CD4-positive, CD25-positive, alpha-beta regulatory T cell (primary cell): Measurements from ENCODE around the gene AMBRA1. TPM values are rescaled to one million over a fixed set of nuclear protein-coding genes. Genes with fewer than 3 reads are reported as not detected.

Experiments
- ATAC-seq, 2 donors: fragments of 150-1000 bp; cut with Tn5 transposase; one replicate each; pipeline ENCODE4 v1.10.0; 2021; ENCODE audit warnings: low read depth in 2 of 2, moderate number of reproducible peaks in 2 of 2, moderate library complexity in 1 of 2
- DNase-seq, 3 donors: peaks; one replicate each; pipeline versions ENCODE4 v3.0.0 to v3.0.0-alpha.2; 2012 to 2022; ENCODE audit warnings: mixed read lengths in 1 of 3
- H3K27ac ChIP-seq: one replicate; pipeline ENCODE4 v1.7.0; 2013; ENCODE audit warnings: mild to moderate bottlenecking, low read length; ENCODE audit not compliant: insufficient read depth, poor library complexity, severe bottlenecking
- H3K27me3 ChIP-seq: one replicate; pipeline ENCODE4 v1.7.0; 2013; ENCODE audit warnings: low read length; ENCODE audit not compliant: control insufficient read depth, insufficient read depth
- H3K36me3 ChIP-seq: one replicate; pipeline ENCODE4 v1.7.0; 2013; ENCODE audit warnings: mild to moderate bottlenecking, low read length, moderate library complexity; ENCODE audit not compliant: control insufficient read depth, insufficient read depth
- H3K4me1 ChIP-seq: 2 replicates; pipeline ENCODE4 v1.7.0; 2013; ENCODE audit warnings: mild to moderate bottlenecking, low read length; ENCODE audit not compliant: insufficient read depth, control insufficient read depth, poor library complexity, severe bottlenecking
- H3K4me3 ChIP-seq: one replicate; pipeline ENCODE4 v1.7.0; 2013; ENCODE audit warnings: low read depth, mild to moderate bottlenecking, low read length, moderate library complexity
- H3K9me3 ChIP-seq, 2 experiments: 1 replicate in 1 of 2; 2 replicates in 1 of 2; pipeline ENCODE4 v1.7.0; 2013; ENCODE audit warnings: low read length in 2 of 2, mild to moderate bottlenecking in 1 of 2, moderate library complexity in 1 of 2; ENCODE audit not compliant: control insufficient read depth in 2 of 2
- H3K27ac Mint-ChIP-seq, 3 donors: one replicate each; pipeline ENCODE4 v1.8.0; 2020 to 2022; ENCODE audit warnings: mild to moderate bottlenecking in 3 of 3, mixed read lengths in 3 of 3, moderate library complexity in 2 of 3
- H3K27me3 Mint-ChIP-seq: one replicate; pipeline ENCODE4 v1.8.0; 2022; ENCODE audit warnings: mild to moderate bottlenecking, mixed read lengths
- H3K36me3 Mint-ChIP-seq: one replicate; pipeline ENCODE4 v1.8.0; 2020; ENCODE audit warnings: mixed read lengths
- H3K4me1 Mint-ChIP-seq, 4 donors: one replicate each; pipeline ENCODE4 v1.8.0; 2020 to 2022; ENCODE audit warnings: mixed read lengths in 4 of 4, mild to moderate bottlenecking in 1 of 4
- H3K4me3 Mint-ChIP-seq, 4 donors: one replicate each; pipeline ENCODE4 v1.8.0; 2020 to 2022; ENCODE audit warnings: mild to moderate bottlenecking in 4 of 4, mixed read lengths in 4 of 4, moderate library complexity in 3 of 4
- H3K9me3 Mint-ChIP-seq, 7 donors: one replicate each; pipeline ENCODE4 v1.8.0; 2020 to 2022; ENCODE audit warnings: mixed read lengths in 7 of 7, mild to moderate bottlenecking in 3 of 7, moderate library complexity in 2 of 7
- polyA plus RNA-seq, 4 donors: library from polyadenylated mRNA; unstranded; fragments of 300-500 nt; fragmentation: Illumina TruSeq; gene quantifications; one replicate each; pipeline ENCODE4 v1.2.3, GENCODE V29; 2021
- total RNA-seq: library from RNA; stranded (reverse); gene quantifications from one replicate; pipeline ENCODE4 v1.2.3, GENCODE V29; 2022

AMBRA1 gene
- total and polyA plus RNA-seq, 5 donors from 2014 or later = 8.2 to 61.0 (median 12.3) TPM

DNA sequence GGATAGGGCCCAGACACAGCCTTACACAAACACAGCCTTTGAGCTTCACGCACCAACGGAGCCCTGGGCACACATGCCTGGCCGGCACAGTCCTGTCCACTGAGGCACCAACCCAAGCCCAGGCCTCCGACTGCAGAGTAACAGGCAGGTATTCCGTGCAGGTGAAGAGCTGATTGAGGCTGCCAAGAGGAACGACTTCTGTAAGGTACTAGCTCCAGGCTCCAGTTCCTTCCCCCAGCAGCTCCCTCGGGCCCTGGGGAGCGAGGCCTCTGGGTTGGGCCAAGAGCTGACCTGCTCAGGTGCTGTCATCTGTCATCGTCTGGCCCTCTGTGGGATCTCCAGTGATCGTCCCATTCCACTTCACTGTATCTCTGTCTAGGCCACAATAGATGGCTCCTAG is 215.5 kb downstream of the AMBRA1 start:
- DNase-seq (no peak), ATAC-seq (no peak)
- H3K9me3 ChIP-seq = no peaks in the 10 kb centered on the region
- peaks cover 38% of the 10 kb centered on the region for H3K36me3 ChIP-seq
- H3K27me3 Mint-ChIP-seq = peaks cover 10% of the 10 kb centered on the region
- peak overlapping the region in 1 of 3 donors; percentile 52 for H3K27ac Mint-ChIP-seq
- peaks cover 3% of the 10 kb centered on the region for H3K27me3 ChIP-seq
- H3K4me1 Mint-ChIP-seq = peaks cover 0 to 13% (median 0%) of the 10 kb centered on the region in 4 donors
- peak overlapping the region in 1 of 4 donors; percentile 70 for H3K4me3 Mint-ChIP-seq
- peaks cover 18% of the 10 kb centered on the region for H3K36me3 Mint-ChIP-seq
- H3K9me3 Mint-ChIP-seq = no peaks in the 10 kb centered on the region
- no peak overlapping the region for H3K4me3 ChIP-seq
- H3K4me1 ChIP-seq = peaks cover 23% of the 10 kb centered on the region
- no peak overlapping the region for H3K27ac ChIP-seq

DNA sequence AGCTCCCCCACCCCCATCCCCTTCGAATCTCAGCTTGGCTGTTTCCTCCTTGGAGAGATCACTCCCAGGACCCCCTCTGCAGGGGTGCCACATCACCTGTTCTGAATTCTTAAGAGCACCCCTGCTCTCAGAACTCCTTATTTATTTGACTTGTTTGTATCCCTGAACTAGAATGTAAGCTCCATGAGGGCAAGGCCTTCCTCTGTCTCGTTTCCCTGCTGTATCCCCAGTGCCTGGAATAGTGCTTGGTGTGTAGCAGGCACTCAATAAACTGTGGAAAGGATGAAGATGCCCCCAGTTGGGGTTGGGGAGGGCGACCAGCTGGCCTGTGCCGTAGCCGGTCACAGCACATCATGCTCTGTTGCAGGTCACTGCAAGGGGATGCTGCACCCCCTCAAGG is 216.0 kb downstream of the AMBRA1 start:
- ATAC-seq (no peak), DNase-seq (no peak)
- Histone ChIP-seq H3K4me1 (peaks cover 23% of the 10 kb centered on the region), H3K4me3 (no peak overlapping the region), H3K36me3 (peaks cover 40% of the 10 kb centered on the region), H3K27me3 (peaks cover 2% of the 10 kb centered on the region), H3K9me3 (no peaks in the 10 kb centered on the region), H3K27ac (no peak overlapping the region)
- Mint-ChIP-seq H3K4me1 (peaks cover 0 to 13% (median 0%) of the 10 kb centered on the region in 4 donors), H3K9me3 (no peaks in the 10 kb centered on the region), H3K36me3 (peaks cover 18% of the 10 kb centered on the region), H3K4me3 (peak overlapping the region in 1 of 4 donors; percentile 76), H3K27me3 (peaks cover 6% of the 10 kb centered on the region), H3K27ac (peak overlapping the region in 1 of 3 donors; percentile 38)

DNA sequence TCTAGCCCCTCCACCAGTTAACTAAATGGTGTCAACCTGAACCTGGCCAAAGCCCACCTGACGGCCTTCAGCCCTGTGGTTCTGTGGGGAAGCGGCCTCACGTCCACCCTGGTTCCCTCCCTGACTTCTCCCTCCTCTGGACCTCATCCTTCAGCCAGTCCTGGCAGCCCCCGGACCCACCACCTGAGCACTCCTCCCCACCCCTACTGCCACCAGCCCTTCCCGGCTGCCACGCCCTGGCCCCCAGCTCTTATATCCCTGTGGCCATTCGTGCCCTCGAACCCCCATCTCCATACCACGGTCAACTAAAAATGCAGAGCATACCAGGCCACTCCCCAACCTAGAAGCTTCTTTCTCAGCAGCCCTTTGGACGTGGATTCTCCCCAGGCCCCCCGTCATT is 216.5 kb downstream of the AMBRA1 start:
- H3K36me3 Mint-ChIP-seq = peaks cover 18% of the 10 kb centered on the region
- H3K4me3 Mint-ChIP-seq = peak overlapping the region in 2 of 4 donors; percentile 41 to 76
- H3K9me3 ChIP-seq = no peaks in the 10 kb centered on the region
- H3K27me3 ChIP-seq = no peaks in the 10 kb centered on the region
- no peaks in the 10 kb centered on the region for H3K9me3 Mint-ChIP-seq
- H3K27ac Mint-ChIP-seq = peak overlapping the region in 1 of 3 donors; percentile 38
- no peak overlapping the region for H3K4me3 ChIP-seq
- peaks cover 0 to 13% (median 0%) of the 10 kb centered on the region in 4 donors for H3K4me1 Mint-ChIP-seq
- H3K27ac ChIP-seq = no peak overlapping the region
- peaks cover 5% of the 10 kb centered on the region for H3K27me3 Mint-ChIP-seq
- no peak for ATAC-seq
- H3K4me1 ChIP-seq = peaks cover 18% of the 10 kb centered on the region
- DNase-seq = no peak
- H3K36me3 ChIP-seq = peaks cover 43% of the 10 kb centered on the region

DNA sequence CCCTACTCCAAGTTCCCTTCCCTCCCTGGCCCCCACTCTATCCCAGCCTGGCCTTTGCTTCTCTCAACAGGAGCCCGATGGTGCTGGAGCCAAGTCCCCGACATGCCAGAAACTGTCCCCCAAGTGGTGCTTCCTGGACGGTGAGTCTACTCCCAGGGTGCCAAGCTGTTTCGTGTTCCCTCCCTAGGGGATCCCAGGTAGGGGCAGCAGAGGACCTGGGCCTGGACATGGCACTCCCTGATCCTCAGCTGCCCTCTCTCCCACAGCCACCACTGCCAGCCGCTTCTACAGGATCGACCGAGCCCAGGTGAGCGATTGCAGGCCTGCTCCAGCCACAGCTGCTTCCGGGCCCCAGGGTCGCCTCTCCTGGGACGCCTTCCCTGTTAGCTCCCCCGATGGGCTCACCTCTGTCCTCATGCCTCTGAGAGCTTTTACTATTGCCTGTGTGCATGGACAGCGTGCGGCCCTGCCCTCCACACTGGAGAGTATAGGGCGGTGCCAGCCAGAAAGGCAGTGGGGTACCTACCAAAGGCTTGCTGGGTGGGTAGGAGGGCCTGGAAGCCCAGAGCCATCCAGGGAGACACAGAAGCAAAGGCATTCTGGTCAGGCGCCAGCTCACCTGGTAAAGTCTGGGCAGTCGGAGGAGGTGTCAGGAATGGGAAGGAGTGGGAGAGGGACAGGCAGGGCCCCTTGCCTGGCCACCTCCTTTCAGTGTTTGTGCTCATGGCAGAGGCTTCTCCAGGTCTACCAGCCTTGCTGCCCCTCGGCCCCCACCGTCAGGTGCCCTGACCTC is 217.4 kb downstream of the AMBRA1 start:
- H3K36me3 Mint-ChIP-seq = peaks cover 18% of the 10 kb centered on the region
- no peak for ATAC-seq
- peaks cover 0 to 9% (median 0%) of the 10 kb centered on the region in 4 donors for H3K4me1 Mint-ChIP-seq

DNA sequence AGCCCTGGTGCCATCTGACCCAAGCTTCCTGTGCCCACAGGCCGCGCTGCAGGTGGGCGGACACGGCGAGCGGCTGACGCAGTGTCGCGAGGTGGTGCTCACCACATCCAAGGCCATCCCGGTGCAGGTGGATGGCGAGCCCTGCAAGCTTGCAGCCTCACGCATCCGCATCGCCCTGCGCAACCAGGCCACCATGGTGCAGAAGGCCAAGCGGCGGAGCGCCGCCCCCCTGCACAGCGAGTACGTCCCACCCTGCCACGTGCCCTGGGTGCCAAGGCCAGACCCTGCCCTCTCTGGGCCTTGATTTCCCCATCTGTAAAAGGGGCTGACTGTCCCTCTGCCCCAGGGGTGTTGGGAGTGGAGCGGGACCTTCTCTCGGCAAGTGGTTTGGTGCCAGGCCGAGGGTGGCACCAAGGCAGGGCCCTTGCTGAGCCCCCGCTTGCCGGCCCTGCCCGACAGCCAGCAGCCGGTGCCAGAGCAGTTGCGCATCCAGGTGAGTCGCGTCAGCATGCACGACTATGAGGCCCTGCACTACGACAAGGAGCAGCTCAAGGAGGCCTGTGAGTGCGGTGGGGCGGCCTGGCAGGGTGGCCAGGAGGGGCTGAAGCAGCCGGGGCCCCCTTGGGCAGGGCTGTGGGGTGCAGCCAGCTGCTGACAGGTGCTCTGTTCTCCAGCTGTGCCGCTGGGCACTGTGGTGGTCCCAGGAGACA is 218.3 kb downstream of the AMBRA1 start:
- Mint-ChIP-seq H3K27me3 (no peaks in the 10 kb centered on the region), H3K4me3 (no peak overlapping the region), H3K9me3 (no peaks in the 10 kb centered on the region), H3K4me1 (peaks cover 0 to 9% (median 0%) of the 10 kb centered on the region in 4 donors), H3K27ac (no peak overlapping the region), H3K36me3 (peaks cover 18% of the 10 kb centered on the region)
- Histone ChIP-seq H3K4me3 (no peak overlapping the region), H3K9me3 (no peaks in the 10 kb centered on the region), H3K36me3 (peaks cover 53% of the 10 kb centered on the region), H3K4me1 (peaks cover 5% of the 10 kb centered on the region), H3K27me3 (no peaks in the 10 kb centered on the region), H3K27ac (no peak overlapping the region)
- ATAC-seq (no peak), DNase-seq (no peak)

More for the DNA sequence above, 217.4 kb downstream of the AMBRA1 start:
- DNase-seq = no peak
- H3K9me3 Mint-ChIP-seq = no peaks in the 10 kb centered on the region
- Histone ChIP-seq H3K27ac (no peak overlapping the region), H3K4me3 (no peak overlapping the region), H3K4me1 (peaks cover 10% of the 10 kb centered on the region), H3K36me3 (peaks cover 52% of the 10 kb centered on the region), H3K27me3 (no peaks in the 10 kb centered on the region), H3K9me3 (no peaks in the 10 kb centered on the region)
- H3K4me3 Mint-ChIP-seq = no peak overlapping the region
- H3K27ac Mint-ChIP-seq = no peak overlapping the region
- no peaks in the 10 kb centered on the region for H3K27me3 Mint-ChIP-seq

DNA sequence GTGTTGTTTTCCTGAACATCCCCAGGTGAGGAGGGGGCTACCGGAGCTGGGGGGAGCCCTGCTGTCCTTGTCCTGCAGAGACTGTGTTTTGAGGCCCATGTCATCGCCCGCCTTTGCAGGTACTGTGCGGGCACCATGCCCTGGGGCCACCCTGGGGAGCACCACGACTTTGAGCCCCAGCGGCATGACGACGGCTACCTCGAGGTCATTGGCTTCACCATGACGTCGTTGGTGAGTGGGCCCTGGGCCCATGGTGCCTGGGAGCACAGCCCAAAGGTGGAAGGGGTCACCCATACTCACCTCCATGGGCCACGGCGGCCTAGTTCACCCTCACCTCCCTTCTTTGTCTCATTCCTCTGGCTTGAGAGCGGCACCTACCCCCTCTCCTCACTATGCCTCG is 219.0 kb downstream of the AMBRA1 start:
- no peaks in the 10 kb centered on the region for H3K4me1 ChIP-seq
- no peak for DNase-seq
- no peaks in the 10 kb centered on the region for H3K27me3 Mint-ChIP-seq
- H3K9me3 Mint-ChIP-seq = no peaks in the 10 kb centered on the region
- H3K4me3 Mint-ChIP-seq = no peak overlapping the region
- no peaks in the 10 kb centered on the region for H3K27me3 ChIP-seq
- H3K9me3 ChIP-seq = no peaks in the 10 kb centered on the region
- peaks cover 22% of the 10 kb centered on the region for H3K36me3 Mint-ChIP-seq
- no peak overlapping the region for H3K27ac Mint-ChIP-seq
- no peak overlapping the region for H3K27ac ChIP-seq
- peaks cover 61% of the 10 kb centered on the region for H3K36me3 ChIP-seq
- H3K4me3 ChIP-seq = no peak overlapping the region
- ATAC-seq = no peak
- H3K4me1 Mint-ChIP-seq = peaks cover 0 to 7% (median 0%) of the 10 kb centered on the region in 4 donors

DNA sequence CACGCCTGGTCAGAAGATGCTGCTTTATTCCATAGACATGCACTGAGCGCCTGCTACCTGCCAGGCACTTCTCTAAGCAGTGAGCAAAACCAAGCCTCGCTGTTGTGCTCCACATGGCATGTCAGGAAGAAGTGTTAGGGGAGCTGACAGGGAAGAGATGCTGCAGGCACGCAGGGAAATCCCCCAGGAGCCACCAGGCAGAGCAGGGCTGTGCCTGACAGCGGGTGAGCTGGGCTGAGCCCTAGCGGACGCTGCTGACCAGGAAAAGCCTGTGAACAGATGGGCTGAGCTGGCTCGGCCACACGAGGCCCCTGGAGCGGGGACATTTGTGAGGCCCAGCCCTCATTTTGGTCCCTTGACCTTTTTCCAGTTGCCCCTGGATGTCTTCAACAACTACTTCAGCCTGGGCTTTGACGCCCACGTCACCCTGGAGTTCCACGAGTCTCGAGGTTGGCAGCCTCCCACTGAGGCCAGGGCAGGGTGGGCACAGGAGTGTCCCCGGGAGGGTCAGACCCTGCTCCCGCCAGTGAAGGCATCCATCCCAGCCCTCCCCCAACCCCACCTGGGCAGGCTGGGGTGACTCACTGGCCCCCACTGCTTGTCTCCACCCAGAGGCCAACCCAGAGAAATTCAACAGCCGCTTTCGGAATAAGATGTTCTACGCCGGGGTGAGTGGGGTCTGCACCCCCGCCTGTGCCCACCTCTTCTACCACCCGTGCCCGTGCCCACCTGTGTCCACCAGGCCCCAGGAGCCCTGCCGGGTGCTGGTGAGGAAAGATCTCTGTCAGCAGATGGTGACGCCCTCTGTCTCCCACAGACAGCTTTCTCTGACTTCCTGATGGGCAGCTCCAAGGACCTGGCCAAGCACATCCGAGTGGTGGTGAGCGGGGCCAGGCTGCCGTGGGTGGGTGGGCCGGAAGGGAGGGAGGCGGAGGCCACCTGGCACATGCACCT is 219.8 kb downstream of the AMBRA1 start:
- Mint-ChIP-seq H3K9me3 (no peaks in the 10 kb centered on the region), H3K36me3 (peaks cover 26% of the 10 kb centered on the region), H3K4me3 (no peak overlapping the region), H3K4me1 (peaks cover 0 to 9% (median 2%) of the 10 kb centered on the region in 4 donors), H3K27ac (no peak overlapping the region), H3K27me3 (no peaks in the 10 kb centered on the region)
- ATAC-seq (no peak), DNase-seq (no peak)
- H3K27me3 ChIP-seq = no peaks in the 10 kb centered on the region
- no peaks in the 10 kb centered on the region for H3K4me1 ChIP-seq
- H3K36me3 ChIP-seq = peaks cover 59% of the 10 kb centered on the region
- H3K27ac ChIP-seq = no peak overlapping the region
- H3K9me3 ChIP-seq = no peaks in the 10 kb centered on the region
- no peak overlapping the region for H3K4me3 ChIP-seq
